ENCODE data around the gene E4F1.

Gene E4F1

GRCh38 chr16:2235695-2236336 lies 12.4 kb downstream of the E4F1 start:
- Histone ChIP-seq H3F3A (ENCODE audit: control insufficient read depth, insufficient read depth) (peaks cover 9% of the 10 kb centered on the region; the same call in 1 of the 2 replicates), H4K20me1 (ENCODE audit: control insufficient read depth, insufficient read depth, low read depth, low read length) (no peaks in the 10 kb centered on the region), H3K4me2 (ENCODE audit: low read length) (no peak overlapping the region), H3K36me3 (ENCODE audit: control insufficient read depth, low read length) (peaks cover 56% of the 10 kb centered on the region), H3K9me3 (ENCODE audit: control insufficient read depth, insufficient read depth, low read length) (no peaks in the 10 kb centered on the region), H3K4me3 (ENCODE audit: low read length) (no peak overlapping the region), H3K9me2 (replicated peaks; ENCODE audit: control insufficient read depth, low read length) (no peaks in the 10 kb centered on the region), H3K27me3 (ENCODE audit: control insufficient read depth, low read length) (no peaks in the 10 kb centered on the region), H3K27ac (ENCODE audit: low read depth, low read length) (no peak overlapping the region), H3K4me1 (ENCODE audit: control insufficient read depth, low read length) (no peaks in the 10 kb centered on the region), H3K79me2 (ENCODE audit: control insufficient read depth, low read length) (no peaks in the 10 kb centered on the region)
- TF ChIP-seq CTCF (IDR thresholded peaks at IDR 0.05; ENCODE audit: low read depth, low read length, poor library complexity, severe bottlenecking) = no peak
- TF ChIP-seq EZH2phosphoT487 (IDR thresholded peaks at IDR 0.05; ENCODE audit: borderline replicate concordance, low read length) = no peak

GRCh38 chr16:2236337-2237101 lies 13.1 kb downstream of the E4F1 start, which contains the start of gene DNASE1L2:
Gene DNASE1L2, plus strand, starts transcription at chr16:2236444. Its CDS starts 373 bp downstream, at chr16:2236817.
- Histone ChIP-seq H3K4me2 (ENCODE audit: low read length) (no peak within 1 kb of the TSS), H3K9me3 (ENCODE audit: control insufficient read depth, insufficient read depth, low read length) (no peaks in the 10 kb centered on the region), H3K4me3 (ENCODE audit: low read length) (no peak within 1 kb of the TSS), H3K4me1 (ENCODE audit: control insufficient read depth, low read length) (no peaks in the 10 kb centered on the region), H3K9me2 (replicated peaks; ENCODE audit: control insufficient read depth, low read length) (no peaks in the 10 kb centered on the region), H3K27me3 (ENCODE audit: control insufficient read depth, low read length) (no peaks in the 10 kb centered on the region), H4K20me1 (ENCODE audit: control insufficient read depth, insufficient read depth, low read depth, low read length) (no peaks in the 10 kb centered on the region), H3K79me2 (ENCODE audit: control insufficient read depth, low read length) (no peaks in the 10 kb centered on the region), H3K27ac (ENCODE audit: low read depth, low read length) (no peak within 1 kb of the TSS), H3F3A (ENCODE audit: control insufficient read depth, insufficient read depth) (peaks cover 9% of the 10 kb centered on the region; the same call in 1 of the 2 replicates), H3K36me3 (ENCODE audit: control insufficient read depth, low read length) (peaks cover 51% of the 10 kb centered on the region)
- TF ChIP-seq EZH2phosphoT487 (IDR thresholded peaks at IDR 0.05; ENCODE audit: borderline replicate concordance, low read length) = no peak
- TF ChIP-seq CTCF (IDR thresholded peaks at IDR 0.05; ENCODE audit: low read depth, low read length, poor library complexity, severe bottlenecking) = no peak

GRCh38 chr16:2237102-2237482 lies 13.7 kb downstream of the E4F1 start:
- no peaks in the 10 kb centered on the region for H3K9me3 ChIP-seq (ENCODE audit: control insufficient read depth, insufficient read depth, low read length)
- H3K4me3 ChIP-seq (ENCODE audit: low read length) = no peak overlapping the region
- H3K27ac ChIP-seq (ENCODE audit: low read depth, low read length) = no peak overlapping the region
- no peaks in the 10 kb centered on the region for H3K4me1 ChIP-seq (ENCODE audit: control insufficient read depth, low read length)
- H3K36me3 ChIP-seq (ENCODE audit: control insufficient read depth, low read length) = peaks cover 46% of the 10 kb centered on the region
- TF ChIP-seq CTCF (IDR thresholded peaks at IDR 0.05; ENCODE audit: low read depth, low read length, poor library complexity, severe bottlenecking) (no peak), EZH2phosphoT487 (IDR thresholded peaks at IDR 0.05; ENCODE audit: borderline replicate concordance, low read length) (no peak)
- peaks cover 9% of the 10 kb centered on the region; the same call in 1 of the 2 replicates for H3F3A ChIP-seq (ENCODE audit: control insufficient read depth, insufficient read depth)
- H3K27me3 ChIP-seq (ENCODE audit: control insufficient read depth, low read length) = no peaks in the 10 kb centered on the region
- H3K79me2 ChIP-seq (ENCODE audit: control insufficient read depth, low read length) = no peaks in the 10 kb centered on the region
- no peaks in the 10 kb centered on the region for H3K9me2 ChIP-seq (replicated peaks; ENCODE audit: control insufficient read depth, low read length)
- no peaks in the 10 kb centered on the region for H4K20me1 ChIP-seq (ENCODE audit: control insufficient read depth, insufficient read depth, low read depth, low read length)
- H3K4me2 ChIP-seq (ENCODE audit: low read length) = no peak overlapping the region
